DMS 273 treated with DMSO at 0.1 percent for 48 hours (cell line): Measurements from ENCODE around the gene SV2B.

Experiments
- DNase-seq: peaks from one replicate; lab custom pipeline; 2025; lab: John Stamatoyannopoulos, UW

The SV2B gene

DNA sequence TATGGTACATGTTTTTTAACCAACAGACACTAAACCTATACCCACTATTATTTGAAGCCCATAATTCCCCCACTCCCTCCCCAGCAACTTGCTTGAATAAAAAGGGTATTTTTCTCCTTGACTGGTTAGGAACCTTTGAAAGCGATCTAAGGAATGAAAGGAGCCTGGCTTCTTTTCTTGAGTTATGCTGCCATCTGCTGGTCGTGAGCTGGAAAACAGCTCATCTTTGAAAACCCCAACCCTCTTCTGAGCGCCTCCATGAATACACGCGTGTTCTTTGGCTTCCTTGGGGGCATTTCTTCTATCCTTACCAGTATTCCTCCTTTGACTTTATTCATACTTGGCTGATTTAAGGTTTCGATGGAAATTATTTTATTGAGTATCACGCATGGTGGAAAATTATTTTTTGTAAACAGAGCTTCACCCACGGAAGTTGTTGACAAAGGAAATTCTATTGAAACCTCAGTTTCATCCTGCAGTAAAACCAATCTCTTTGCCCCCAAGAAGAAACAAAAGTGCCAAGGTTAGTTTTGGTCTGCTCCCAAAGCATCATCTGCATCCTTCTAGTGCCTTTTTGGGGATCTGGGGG, 171.6 kb downstream of the SV2B start:
- DNase-seq: peak; percentile 7

DNA sequence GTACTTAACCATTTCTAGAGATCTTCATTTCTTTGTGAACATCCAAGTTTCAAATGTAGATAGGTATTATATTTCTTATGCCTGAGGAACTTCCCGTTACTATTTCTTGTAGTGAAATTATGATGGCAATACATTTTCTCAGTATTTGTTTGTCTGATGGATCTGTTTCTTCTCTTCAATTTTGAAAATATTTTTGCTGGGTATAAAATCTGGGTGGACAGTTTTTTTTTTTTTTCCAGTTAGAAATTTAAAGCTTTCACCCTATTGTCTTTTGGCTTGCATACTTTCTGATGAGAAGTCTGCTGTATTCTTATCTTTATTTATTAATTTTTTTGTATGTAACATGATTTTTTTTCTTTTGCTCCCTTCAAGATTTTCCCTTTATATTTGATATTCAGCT, 175.8 kb downstream of the SV2B start:
- DNase-seq: no peak

DNA sequence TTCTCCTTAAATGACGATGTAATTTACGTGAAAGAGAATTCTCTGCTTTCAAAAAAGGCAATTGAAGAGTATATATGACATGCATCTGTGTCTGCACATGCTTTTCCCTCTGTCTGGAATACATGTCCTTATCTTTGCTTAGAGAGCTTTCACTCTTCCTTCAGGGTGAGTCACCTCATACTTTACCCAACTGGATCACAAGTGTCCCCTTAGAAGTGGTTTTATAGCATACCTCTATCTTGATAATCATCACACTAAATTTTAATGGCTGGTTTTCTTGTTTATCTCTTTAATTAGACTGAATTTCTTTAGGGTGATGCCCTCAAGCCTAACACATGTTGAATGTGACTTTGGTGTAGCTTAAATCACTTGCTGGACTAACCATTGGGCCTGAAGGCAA, 178.9 kb downstream of the SV2B start:
- no peak for DNase-seq

DNA sequence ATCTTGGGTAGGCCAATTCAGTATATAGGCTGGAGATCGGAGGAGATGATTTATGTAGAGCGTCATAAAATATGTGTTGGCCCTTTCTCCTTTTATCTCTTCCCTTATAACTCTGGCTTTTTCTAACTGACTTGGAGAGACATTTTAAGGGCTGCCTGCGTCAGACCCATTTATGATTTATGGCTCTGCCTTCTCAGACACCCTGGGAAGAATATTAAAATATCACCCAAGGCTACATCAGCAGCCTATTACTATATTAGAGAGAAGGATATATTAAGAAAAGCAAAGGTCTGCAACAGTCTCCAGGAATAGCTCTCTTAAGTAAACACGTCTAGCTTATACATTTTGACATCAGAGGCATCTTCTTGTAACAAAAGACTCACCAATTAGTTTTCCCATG, 179.4 kb downstream of the SV2B start:
- no peak for DNase-seq

DNA sequence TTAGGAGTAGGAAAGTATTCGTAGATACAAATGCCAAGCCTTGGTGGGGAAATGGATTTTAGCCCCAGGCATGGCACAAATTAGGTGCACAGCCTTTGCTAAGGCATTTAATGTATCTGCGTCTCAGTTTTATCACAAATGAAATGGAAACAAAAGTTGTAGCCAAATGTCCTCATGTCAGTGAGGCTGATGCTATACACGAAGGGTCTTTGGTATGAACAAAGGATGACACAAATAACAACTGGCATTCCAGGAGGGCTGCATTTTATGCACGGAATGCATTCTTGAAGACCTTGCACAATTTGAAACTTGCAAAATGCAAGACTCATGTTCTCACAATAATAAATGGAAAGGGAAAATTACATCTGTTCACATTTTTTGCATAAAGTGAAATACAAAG, 181.9 kb downstream of the SV2B start:
- DNase-seq: no peak

DNA sequence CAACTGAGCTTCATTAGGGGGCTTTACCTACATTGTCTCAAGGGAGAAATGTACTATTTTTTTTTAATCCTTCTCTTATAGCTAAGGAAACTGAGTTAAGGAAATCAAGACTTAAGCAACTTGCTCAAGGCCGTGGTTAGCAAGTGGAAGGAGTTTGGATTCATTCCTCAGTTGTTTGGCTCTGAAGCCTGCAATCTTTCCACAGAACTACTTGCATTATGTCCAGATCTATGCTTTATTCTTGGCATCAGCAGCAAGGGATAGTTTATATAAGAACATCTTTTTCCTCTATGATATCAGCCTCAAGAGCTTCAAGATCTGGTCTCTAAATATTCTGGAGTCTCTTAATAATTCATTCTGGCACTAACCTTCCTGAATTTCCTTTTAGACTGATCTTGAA, 182.4 kb downstream of the SV2B start:
- no peak for DNase-seq

DNA sequence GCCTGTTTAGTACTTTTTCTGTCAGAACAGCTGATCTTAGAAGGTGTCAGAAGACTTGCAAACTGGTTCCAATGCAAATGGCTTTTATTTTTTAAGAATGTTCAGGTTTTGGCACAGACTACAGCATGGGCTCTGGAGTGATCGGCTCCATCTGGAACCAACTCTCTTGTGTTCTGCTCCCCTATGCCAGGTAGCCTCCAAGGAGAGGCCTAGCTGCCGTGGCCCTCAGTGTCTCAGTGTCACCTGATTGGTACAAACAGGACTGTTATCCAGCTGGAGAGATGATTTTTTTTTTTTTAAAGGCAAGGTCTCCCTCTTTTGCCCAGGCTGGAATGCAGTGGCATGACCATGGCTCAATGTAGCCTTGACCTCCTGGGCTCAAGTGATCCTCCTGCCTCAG, 183.1 kb downstream of the SV2B start:
- DNase-seq: no peak

DNA sequence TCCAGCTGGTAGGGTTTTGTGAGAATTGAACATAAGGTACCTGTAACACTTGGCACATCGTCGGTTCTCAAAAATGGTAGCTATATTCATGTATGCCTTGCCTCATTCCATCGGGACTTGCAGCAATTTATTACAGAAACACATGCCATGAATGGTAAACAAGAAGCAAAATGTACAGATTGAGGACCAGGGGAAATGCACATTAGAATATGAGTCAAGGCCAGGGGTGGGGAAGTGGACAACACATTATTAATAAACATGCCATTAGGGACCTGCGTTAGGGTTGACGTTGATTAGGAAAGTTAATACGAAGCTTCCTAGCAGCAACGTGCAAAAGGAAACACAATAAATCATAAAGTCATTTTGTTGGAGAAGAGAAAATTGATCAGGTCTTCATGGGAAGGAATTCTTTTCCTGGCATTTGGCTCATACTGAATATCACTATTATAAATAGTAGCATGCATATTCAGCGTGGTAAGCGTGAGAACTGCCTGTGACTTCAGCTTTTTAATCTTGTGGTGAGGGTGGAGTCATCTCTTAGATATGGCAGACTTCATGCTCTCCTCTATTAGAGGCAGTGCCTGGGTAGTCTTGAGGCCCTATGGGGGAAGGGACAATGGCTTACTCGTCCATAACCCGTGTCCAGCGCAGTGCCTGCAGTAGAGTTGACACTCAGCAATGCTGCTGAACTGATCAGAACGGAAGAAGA, 184.9 kb downstream of the SV2B start:
- DNase-seq: no peak

DNA sequence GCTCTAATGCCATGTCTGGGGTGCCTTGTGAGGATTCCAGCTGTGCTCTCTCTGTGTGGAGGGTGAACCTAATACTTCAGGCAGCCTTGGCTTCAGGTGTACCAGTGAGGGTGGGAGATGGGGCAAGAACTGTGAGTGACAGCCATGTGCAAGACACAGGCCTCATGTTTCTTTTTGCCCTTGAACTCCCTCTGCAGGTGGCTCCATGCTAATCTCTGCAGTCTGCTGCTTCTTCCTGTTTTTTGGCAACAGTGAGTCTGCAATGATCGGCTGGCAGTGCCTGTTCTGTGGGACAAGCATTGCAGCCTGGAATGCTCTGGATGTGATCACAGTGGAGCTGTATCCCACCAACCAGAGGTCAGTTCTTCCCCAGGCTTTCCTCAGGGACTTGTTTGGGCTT, 189.3 kb downstream of the SV2B start:
- no peak for DNase-seq

DNA sequence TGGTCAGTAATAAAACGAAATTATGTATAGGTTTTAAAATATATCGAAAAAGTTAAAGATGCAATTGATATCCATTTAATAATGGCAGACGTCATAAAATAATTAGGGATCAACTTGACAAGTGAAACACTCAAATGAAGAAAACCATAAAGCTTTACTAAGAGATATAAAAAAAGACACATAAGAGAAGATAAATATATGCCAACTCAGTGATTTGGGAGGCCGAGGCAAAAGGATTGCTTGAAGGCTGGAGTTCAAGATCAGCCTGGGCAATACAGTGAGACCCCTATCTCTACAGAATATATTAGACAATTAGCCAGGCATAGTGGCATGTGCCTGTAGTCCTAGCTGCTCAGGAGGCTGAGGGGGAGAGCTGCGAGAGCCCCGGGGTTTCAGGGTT, 190.5 kb downstream of the SV2B start:
- DNase-seq: no peak

DNA sequence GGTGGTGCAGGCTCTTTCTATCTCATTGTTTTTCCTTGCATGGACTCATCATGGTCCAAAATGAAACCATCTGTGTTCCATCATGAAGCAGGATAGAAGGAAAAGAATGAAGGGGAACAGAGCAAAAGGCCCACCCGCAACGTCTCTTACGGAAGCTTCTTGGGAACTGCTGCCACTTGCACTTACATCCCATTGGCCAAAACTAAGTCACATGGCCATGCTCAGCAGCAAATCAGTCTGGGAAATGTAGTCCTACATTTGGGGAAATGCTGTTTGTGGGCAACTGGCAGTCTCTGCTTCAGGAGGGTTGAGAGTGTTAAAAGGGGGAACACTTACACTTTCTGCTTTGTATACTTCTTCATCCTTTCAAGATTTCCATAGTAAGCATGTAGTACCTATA, 191.6 kb downstream of the SV2B start:
- DNase-seq: no peak

DNA sequence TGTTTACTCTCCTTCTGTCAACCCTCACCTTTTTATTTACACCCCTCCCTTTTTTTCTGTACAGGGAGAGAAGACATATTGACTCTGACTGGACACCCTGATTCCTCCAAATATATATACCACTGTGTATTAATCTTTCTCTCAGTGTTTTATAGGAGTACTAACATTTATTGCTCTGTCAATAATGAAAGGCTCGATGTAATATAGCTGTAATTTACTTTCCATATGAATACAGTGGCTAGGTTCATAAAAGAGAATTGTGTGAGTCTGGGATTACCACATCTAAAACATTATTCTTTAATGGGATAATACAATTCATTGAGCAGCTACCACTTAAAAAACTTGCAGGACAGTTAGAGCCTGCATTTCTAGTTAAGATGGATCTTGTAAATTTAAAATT, 194.3 kb downstream of the SV2B start:
- DNase-seq: no peak

DNA sequence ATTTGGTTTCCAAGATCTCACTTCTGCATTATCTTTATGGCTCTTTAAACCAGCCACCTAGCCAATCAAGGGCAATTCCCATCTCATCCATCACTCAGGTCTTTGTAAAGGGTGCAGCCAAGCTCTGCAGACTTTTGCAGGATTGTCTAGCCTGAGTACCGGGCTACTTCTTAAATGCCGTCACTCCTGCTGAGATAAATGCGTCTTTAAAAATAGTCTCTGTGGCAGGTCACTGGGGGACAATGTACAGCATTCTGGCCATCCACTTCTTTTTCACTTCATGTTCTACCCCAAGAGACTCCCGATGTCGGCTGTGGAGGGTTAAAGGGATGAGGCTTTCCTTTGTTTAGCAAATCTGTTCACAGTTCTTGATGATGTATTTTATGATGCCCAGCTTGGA, 194.7 kb downstream of the SV2B start:
- DNase-seq: no peak

DNA sequence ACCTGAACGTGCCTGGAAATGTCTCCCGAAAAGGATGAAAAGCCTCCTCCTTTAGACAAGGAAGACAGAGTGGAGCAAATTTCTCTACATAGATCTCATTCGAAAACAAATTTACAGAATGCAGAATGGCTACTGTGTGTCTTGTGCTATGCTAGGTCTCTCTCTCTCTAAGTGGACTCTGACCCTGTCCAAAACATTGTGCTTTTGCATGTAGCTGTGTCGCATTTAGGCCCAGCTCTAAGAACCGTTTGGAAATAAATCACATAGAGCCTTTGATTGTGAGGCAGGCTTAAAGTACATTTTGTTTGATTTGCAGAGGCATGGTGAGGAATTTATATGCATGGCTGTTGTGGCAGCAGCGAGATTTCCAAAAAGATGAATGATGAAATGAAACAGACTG, 198.0 kb downstream of the SV2B start:
- DNase-seq: no peak

DNA sequence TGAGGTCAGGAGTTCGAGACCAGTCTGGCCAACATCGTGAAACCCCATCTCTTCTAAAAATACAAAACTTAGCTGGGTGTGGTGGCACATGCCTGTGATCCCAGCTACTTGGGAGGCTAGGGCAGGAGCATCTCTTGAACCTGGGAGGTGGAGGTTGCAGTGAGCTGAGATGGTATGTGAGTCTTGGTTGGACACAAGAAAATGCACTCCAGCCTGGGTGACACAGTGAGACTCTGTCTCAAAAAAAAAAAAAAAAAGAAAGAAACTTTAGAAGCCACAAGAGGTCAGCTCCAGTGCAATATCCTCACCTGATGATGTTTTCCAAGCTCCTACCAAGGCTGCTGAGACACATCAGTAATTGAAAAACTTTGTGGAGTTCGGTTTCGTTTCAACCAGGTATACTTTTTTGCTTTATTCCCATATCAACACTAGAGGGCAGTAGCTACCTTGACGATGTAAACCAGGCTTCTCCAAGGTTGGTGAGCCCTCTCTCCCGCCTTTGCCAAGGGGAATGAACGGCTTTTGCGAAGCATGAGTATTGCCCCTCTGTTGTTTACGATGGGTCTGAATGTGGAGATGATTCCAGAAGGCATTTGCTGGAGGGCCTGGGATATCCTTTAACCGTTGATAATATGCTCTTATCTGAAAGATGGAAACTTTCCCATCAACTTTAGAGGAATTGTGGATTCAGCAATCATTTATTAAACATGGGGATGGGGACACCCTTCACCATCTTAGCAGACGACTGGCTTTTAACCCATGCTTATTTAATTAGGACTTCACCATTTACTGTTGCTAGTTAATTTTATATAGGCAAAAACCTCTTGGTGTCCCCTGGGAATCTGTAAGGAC, 202.8 kb downstream of the SV2B start:
- peak; percentile 12 for DNase-seq

DNA sequence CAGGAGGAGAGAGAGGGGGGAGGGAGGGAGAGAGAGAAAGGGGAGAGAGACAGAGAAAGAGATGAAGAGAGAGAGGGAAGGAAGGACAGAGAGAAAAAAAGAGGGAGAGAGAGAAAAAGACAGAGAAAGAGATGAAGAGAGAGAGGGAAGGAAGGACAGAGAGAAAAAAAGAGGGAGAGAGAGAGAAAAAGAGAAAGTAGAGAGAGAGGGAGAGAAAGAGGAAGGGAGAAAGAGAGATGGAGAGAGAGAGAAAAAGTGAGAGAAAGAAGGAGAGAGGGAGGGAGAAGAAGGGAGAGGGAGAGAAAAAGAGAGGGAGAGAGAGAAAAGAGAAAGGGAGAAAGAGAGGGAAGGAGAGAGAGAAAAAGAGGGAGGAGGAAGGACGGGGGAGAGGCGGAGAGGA, 204.2 kb downstream of the SV2B start:
- DNase-seq: no peak

DNA sequence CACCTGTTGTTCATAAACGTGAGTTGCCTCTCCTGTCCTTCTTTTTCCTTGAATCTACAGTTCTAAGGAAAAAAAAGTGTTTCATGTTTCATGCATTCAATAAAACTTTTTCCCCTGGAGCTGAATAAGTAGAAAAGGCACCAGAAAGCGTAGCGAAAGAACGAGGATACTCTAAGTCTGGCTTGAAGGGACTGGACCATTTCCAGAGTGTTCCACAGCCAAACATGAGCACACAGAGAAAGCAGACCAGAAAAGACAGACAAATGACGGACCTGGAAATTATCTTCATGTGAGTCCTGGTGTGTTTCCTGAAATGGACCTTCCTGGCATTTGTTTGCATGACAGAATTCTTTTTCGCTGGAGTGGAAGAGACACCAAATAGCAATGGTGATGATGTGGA, 204.7 kb downstream of the SV2B start:
- DNase-seq: no peak

DNA sequence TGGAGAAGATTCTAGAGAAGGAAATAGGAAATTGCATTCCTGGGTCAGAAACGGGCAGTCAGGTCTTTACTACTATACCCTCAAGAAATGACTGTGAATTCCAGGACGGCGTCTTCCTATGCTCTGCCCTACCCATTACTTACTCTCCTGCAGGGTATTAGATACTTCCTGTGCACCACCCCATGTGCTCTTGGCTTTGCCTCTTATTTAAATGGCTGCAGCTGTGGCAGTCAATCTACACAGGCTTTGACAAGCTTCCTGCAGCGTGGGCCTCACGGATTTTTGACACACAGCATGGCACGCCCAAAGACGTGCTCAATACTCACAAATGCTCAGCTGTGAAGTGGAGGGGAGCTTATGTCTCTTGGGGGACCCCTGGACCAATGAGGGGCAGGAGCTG, 206.1 kb downstream of the SV2B start:
- no peak for DNase-seq

DNA sequence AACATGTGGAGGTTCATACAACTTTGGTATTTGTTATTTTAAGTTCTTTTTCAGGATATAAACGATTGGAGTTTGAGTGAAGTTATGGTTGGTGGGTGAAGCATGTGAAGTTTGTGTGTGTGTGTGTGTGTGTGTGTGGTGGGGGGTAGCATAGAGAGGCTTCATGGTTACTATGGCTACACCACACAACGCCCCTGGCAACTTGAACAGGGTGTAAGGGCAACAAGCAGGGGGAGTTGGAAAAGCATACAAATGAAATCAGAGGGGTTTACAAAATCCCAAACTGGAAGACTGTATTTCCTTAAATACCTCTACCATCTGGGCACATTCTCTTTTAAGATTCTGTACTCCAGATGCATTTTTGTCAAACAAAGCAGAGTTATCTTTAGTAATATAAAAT, 207.5 kb downstream of the SV2B start:
- no peak for DNase-seq

DNA sequence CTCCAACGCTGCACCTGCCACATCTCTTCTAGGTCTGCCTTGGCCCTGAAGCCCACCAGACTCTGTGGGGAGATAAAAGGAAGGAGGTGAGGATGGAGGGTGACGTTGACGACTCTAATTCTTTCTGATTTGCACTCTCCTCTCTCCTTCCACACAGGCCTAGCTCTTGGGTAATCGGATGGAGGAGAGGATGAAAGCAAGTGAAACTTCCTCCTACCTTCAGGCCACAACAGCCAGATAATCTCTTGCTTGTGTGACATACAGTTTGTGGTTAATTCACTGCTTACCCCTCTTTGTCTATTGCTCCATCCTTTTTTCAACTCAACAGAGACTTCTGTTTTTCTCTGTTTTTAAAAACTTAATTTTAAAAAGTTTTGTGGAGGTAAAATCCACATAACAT, 208.1 kb downstream of the SV2B start:
- no peak for DNase-seq

DNA sequence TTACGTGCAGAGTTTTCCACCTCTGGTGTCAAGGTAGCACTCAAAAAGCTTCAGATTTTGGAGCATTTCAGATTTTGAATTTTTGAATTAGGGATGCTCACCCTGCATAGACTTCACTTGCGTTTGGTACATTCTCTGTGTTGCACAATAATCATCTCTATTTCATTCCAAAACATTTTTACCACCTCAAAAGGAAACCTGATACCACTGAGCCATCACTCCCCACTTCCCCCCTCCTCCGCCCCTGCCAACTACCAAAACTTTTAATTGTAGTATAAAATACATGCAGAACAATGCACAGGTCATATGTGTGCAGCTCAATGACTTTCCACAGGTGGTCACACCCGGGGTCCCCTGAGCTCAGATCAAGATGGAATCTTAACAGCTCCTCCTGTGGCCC, 208.8 kb downstream of the SV2B start:
- DNase-seq: no peak

DNA sequence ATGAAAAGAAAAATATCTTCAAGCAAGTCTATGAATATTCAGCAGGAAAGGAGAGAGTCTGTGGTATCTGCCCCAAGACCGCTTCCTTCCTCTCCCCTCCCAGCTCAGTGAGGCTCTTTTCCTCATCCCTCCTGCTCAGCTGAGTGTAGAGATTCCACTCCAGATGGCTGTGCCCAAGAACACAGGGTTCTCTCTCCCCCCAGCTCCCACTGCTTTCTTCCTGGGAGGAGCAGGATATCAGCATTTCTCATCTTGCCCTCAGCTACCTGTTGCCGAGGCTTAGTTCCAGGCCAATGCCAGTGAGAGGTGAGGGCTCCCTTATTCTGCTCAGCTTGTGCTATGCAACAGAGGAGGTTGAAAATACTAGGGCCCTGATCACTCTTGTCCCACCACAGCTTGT, 211.9 kb downstream of the SV2B start:
- DNase-seq: no peak

DNA sequence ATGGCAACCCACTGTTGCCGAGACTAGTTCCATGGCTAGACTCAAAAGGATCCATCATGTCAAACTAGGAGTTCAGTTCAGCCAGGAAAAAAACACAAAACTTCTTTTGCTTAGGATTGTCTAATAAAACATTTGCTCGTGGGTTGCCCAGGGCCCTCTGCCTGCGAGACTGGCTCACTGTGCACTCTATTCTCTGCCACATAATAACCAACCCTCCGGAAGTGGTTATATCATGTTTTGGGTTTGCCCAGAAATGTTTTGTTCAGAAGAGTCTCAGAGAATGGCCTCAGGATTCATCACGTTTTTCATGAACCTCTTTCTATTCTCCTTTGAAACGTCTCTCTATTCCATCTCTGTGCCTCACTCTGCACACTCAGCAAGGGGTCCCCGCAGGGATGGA, 216.1 kb downstream of the SV2B start:
- DNase-seq: no peak
